Neuron (in vitro differentiated cells): ENCODE results near the gene MAMLD1.

Source experiments
- H2AFZ ChIP-seq: one replicate; pipeline ENCODE4 v1.6.1; 2013; ENCODE audit warnings: low read depth, mild to moderate bottlenecking, inconsistent platforms, low read length, moderate library complexity
- H3K27me3 ChIP-seq: one replicate; pipeline ENCODE4 v1.6.1; 2013; ENCODE audit warnings: low read length; ENCODE audit not compliant: insufficient read depth
- H3K36me3 ChIP-seq: one replicate; pipeline ENCODE4 v1.6.1; 2013; ENCODE audit warnings: low read length; ENCODE audit not compliant: insufficient read depth
- H3K4me1 ChIP-seq: one replicate; pipeline ENCODE4 v1.6.1; 2013; ENCODE audit warnings: low read length; ENCODE audit not compliant: insufficient read depth
- H3K4me3 ChIP-seq: 2 replicates; pipeline ENCODE4 v1.5.1; 2013; ENCODE audit warnings: mild to moderate bottlenecking, low read length, moderate library complexity
- H3K9me3 ChIP-seq: one replicate; pipeline ENCODE4 v1.6.1; 2013; ENCODE audit warnings: low read length

MAMLD1 gene

DNA sequence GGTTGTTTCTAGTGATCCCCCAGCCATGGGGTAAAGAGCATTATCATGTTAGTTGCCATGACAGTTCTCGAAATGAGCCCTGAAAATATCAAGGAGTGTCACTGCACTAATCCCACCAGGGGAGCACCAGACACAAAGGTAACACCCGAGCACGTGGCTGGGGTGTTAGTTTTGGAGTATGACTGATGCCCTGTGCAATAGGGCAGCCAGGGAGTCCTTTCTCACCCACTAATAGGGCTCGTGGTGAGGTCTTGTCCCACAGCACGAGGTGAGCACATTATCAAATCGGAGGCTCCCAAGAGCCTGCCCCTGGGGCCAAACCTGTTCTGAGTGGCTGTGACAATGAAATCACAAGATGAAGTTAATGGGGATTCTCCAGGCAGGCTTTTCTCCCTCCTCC lies 9.6 kb downstream of the MAMLD1 start:
- no peaks in the 10 kb centered on the region for H3K36me3 ChIP-seq
- no peak overlapping the region for H2AFZ ChIP-seq
- no peaks in the 10 kb centered on the region for H3K27me3 ChIP-seq
- no peak overlapping the region for H3K4me3 ChIP-seq
- no peaks in the 10 kb centered on the region for H3K9me3 ChIP-seq
- H3K4me1 ChIP-seq, result peaks cover 4% of the 10 kb centered on the region

DNA sequence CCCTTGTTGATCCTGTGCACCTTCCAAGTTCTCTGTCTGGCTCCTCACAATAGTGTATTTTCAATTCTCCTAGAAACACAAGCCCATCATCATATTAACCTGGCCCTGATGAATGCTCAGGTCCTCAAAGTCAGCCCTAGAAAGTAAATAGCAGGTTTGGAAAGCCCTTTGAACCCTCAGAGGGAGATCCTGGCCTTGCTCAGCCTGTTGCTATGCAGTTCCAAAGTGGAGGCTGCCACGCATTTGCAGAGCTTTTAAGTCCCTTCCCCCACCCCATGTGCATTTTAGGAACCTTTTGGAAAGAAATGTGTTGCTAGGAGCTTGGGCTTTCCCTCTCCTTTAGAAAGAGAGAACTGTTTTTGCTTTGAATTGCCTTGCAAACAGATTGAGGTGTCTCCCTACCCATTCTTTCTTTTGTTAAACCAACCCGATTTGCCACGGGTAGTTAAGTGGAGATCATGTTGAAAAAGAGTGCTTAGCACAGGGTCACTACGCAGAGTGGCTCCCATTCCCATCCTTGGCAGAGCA lies 12.2 kb downstream of the MAMLD1 start:
- no peaks in the 10 kb centered on the region for H3K27me3 ChIP-seq
- no peak overlapping the region for H3K4me3 ChIP-seq
- H3K4me1 ChIP-seq, result peaks cover 4% of the 10 kb centered on the region
- no peaks in the 10 kb centered on the region for H3K9me3 ChIP-seq
- no peaks in the 10 kb centered on the region for H3K36me3 ChIP-seq
- no peak overlapping the region for H2AFZ ChIP-seq

DNA sequence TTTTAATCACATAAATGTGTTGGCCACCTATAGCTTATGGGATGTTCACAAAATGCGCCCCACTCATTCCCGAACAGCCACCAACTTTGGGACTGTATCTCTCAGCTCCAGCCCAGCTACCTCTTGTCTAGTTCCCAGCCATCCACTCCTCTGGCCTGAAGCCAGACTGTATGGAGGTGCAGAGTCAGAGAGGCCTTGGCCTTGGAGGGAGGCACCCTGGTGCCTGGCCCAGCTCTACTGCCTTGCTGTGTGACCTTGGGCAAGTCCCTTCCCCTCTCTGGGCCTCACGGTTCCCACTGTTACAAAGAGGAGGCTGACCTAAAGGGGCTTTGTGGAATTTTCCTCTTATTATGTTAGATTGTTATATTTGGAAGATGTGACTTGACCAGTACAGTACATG lies 13.9 kb downstream of the MAMLD1 start:
- peaks cover 4% of the 10 kb centered on the region for H3K4me1 ChIP-seq
- H2AFZ ChIP-seq, result no peak overlapping the region
- no peaks in the 10 kb centered on the region for H3K9me3 ChIP-seq
- no peak overlapping the region for H3K4me3 ChIP-seq
- no peaks in the 10 kb centered on the region for H3K27me3 ChIP-seq
- H3K36me3 ChIP-seq, result no peaks in the 10 kb centered on the region

DNA sequence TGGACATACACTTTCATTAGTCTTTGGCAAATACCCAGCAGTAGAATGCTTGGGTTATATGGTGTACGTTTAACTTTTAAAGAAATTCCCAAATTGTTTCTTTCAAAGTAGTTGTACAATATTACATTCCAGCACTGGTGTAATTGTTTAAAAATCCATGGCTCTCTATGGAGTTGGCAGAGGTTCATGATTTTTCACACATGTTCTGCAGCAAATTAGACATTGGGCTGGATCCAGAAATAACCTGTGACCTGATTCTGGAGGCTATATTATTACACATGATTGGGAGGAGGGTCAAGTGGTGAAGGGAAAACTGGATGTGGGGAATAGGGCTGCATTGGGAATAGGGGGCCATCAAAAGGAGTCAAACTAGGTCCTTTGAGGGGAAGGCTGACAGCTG lies 41.9 kb downstream of the MAMLD1 start:
- no peak overlapping the region for H2AFZ ChIP-seq
- H3K36me3 ChIP-seq, result no peaks in the 10 kb centered on the region
- no peaks in the 10 kb centered on the region for H3K9me3 ChIP-seq
- H3K4me3 ChIP-seq, result no peak overlapping the region
- H3K4me1 ChIP-seq, result no peaks in the 10 kb centered on the region
- H3K27me3 ChIP-seq, result no peaks in the 10 kb centered on the region

DNA sequence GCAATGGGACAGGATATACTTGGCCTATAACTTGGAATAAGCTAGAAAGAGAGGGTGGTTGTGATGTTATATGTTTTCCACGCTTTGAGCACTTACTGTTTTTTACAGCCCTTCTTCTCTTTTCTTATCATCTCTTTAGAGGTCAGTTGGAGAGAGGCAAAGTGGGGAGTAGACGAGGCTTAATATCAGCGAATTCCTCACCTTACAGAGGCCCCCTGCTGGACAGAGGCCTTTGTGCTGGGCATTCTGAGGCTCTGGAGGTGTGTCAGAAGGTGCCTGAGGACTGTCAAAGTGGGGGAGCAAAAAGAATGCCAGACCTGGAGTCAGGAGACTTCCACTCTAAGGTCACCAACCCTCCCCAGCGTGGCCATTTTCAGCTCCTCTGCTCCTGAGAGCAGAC lies 42.5 kb downstream of the MAMLD1 start:
- no peaks in the 10 kb centered on the region for H3K9me3 ChIP-seq
- no peaks in the 10 kb centered on the region for H3K27me3 ChIP-seq
- H2AFZ ChIP-seq, result no peak overlapping the region
- no peak overlapping the region for H3K4me3 ChIP-seq
- H3K36me3 ChIP-seq, result no peaks in the 10 kb centered on the region
- H3K4me1 ChIP-seq, result no peaks in the 10 kb centered on the region

DNA sequence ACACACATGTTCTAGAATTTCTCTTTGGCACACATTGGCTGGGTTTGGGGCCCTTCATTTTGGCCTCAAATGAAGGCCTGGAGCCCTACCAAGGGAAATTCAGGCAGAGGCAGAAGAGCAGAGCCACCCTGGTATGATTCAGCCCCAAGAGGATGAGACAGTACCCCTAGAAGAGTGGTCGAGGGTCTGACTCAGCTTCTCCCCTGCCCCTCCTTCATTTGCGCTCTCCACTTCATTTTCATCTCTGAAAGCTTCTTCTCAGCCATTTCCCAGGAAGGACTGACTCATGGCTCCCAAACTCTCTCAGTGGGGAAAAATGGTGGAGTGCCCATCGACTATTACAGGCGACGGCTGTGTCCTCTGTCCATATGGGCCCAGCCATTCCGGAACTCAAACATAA lies 43.5 kb downstream of the MAMLD1 start:
- Histone ChIP-seq H3K27me3 (no peaks in the 10 kb centered on the region), H3K4me3 (no peak overlapping the region), H3K9me3 (no peaks in the 10 kb centered on the region), H3K36me3 (no peaks in the 10 kb centered on the region), H3K4me1 (no peaks in the 10 kb centered on the region), H2AFZ (no peak overlapping the region)

DNA sequence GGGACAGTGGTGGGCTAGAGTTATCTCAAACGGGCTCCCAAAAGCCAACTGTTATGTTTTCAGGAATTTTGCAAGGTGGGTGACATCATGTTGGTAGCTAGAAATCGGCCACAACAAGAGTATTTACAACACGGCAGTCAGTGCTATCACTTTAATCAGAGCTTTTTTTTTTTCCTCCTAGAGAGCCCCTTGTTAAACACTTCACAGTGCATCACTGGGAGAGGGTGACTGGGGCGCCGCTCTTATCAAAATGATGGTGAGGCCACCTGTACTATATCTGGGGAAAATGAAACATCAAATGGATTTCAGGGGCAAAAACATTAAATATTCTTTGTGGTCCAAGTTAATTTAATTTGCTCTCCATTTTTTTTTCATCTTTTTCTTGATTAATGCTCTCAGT lies 44.9 kb downstream of the MAMLD1 start:
- Histone ChIP-seq H3K36me3 (no peaks in the 10 kb centered on the region), H3K4me3 (no peak overlapping the region), H2AFZ (no peak overlapping the region)

DNA sequence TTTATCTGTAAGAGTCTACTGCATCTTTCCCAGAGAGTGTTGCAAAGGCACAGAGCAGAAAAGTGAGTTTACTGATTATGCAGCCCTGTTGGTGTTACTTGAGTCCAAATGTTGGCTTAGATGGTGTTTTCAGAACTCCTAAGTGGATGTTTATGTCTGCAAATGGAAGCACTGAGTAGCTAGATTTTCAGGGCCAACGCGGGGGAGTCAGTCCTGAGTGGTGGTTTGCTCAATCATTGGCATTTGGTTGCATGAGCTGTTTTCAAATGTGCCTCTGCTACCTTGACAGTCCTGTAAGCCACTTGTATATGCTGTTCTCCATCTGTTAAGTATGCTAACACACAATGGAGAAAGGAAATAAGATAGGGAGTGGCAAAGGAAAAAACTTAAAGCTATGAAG lies 45.4 kb downstream of the MAMLD1 start:
- Histone ChIP-seq H3K27me3 (no peaks in the 10 kb centered on the region), H3K36me3 (no peaks in the 10 kb centered on the region), H3K4me3 (no peak overlapping the region), H3K4me1 (no peaks in the 10 kb centered on the region), H2AFZ (no peak overlapping the region), H3K9me3 (no peaks in the 10 kb centered on the region)

More for the DNA sequence above, 44.9 kb downstream of the MAMLD1 start:
- no peaks in the 10 kb centered on the region for H3K4me1 ChIP-seq
- no peaks in the 10 kb centered on the region for H3K9me3 ChIP-seq
- H3K27me3 ChIP-seq, result no peaks in the 10 kb centered on the region

DNA sequence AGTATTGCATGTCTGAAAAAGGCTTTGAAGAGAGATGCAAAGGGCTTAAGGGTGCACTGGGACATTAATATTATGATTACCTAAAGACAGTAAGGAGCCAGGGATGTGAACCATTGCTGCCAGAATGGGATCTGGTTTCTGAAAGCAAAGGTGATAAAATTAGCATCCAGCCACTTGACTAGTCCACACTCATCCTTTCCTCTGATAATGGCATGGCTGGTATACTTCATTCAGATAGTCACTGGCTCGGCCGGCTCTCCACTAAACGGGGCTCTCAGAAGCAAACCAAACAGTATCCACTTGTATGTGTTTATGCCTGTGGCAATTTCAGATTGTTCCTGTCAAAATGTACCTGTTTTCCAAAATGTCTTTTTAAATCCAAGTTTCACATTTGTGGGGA lies 46.4 kb downstream of the MAMLD1 start:
- no peaks in the 10 kb centered on the region for H3K4me1 ChIP-seq

DNA sequence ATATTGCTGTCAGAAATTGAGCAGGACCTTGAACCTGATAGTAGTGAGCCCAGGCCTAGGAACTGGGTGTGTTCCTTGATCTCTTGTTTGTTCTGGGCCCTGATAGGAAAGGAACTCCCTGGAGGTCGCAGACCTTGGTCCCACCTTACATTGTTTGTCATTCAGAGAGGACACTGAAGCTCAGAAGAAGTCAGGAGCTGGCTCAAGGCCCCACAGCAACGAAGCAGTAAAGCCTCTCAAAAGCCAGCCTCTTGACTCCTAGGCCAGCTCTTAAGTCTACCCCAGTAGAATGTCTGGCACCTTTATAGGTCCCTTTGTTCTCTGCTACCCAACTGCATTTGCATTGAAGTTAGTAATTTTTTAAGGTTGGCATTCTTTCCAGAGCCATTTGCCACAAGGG lies 46.8 kb downstream of the MAMLD1 start:
- H3K4me3 ChIP-seq, result no peak overlapping the region
- no peaks in the 10 kb centered on the region for H3K4me1 ChIP-seq
- no peak overlapping the region for H2AFZ ChIP-seq
- no peaks in the 10 kb centered on the region for H3K36me3 ChIP-seq
- H3K9me3 ChIP-seq, result no peaks in the 10 kb centered on the region
- no peaks in the 10 kb centered on the region for H3K27me3 ChIP-seq

More for the DNA sequence above, 46.4 kb downstream of the MAMLD1 start:
- Histone ChIP-seq H3K27me3 (no peaks in the 10 kb centered on the region), H3K9me3 (no peaks in the 10 kb centered on the region), H2AFZ (no peak overlapping the region), H3K36me3 (no peaks in the 10 kb centered on the region), H3K4me3 (no peak overlapping the region)

DNA sequence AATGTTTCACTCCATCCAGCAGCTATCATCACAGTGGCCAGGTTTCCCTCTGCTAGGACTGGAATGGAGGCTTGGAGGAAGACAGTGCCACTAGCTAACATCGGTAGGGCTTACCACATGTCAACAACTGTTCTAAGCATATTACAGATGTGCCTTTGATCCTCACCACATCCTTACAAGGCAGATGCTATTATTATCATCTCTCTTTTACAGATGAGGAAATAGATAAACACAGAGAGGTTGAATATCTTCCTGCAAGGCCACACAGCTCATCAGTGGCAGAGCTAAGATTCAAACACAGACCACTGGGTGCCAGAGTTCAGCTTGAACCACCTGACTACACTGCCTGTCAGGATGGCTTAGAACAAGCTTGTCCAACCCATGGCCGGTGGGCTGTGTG lies 47.4 kb downstream of the MAMLD1 start:
- Histone ChIP-seq H3K36me3 (no peaks in the 10 kb centered on the region), H3K9me3 (no peaks in the 10 kb centered on the region), H3K27me3 (no peaks in the 10 kb centered on the region), H3K4me1 (no peaks in the 10 kb centered on the region), H3K4me3 (no peak overlapping the region), H2AFZ (no peak overlapping the region)

DNA sequence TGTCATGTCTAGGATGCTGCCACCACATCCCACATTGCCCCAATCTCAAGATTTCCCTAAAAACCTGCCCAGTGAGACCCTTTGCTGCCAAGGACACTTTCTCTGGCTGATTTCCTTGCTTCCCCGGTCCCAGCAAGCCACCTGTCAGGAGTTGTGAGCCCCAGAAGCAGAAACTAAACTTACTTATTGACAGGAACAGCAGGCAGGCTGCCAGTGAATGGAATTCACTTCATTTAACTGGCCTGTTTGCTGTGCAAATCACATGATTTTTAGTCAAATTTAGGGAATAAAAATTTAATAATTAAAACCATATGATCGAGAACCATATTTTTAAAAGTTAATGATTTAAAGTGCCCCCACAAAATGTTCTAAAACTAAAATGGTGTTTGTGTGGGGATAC lies 48.5 kb downstream of the MAMLD1 start:
- H3K4me3 ChIP-seq, result no peak overlapping the region
- no peaks in the 10 kb centered on the region for H3K4me1 ChIP-seq
- H3K36me3 ChIP-seq, result no peaks in the 10 kb centered on the region
- H3K27me3 ChIP-seq, result no peaks in the 10 kb centered on the region
- no peaks in the 10 kb centered on the region for H3K9me3 ChIP-seq
- H2AFZ ChIP-seq, result no peak overlapping the region

DNA sequence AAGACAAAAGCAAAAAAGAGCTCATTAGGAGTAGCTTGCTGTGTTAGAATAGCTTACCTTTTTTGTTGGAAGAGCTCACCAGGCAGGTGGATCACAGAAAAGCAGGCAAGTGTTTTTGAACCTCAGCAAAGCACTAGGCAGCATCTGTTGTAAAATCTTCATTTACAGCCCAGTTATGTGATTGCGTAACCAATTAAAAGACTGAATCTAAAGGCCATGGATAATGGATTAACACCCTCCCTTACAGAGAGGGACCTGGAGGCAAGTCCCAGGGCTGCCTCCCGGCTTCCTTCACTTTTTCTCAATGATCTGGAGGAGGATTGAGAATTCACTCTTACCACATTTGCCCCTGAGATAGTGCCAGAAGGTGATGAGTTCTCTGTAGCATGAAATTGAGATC lies 51.1 kb downstream of the MAMLD1 start:
- no peaks in the 10 kb centered on the region for H3K36me3 ChIP-seq
- H3K9me3 ChIP-seq, result no peaks in the 10 kb centered on the region
- no peak overlapping the region for H3K4me3 ChIP-seq
- H2AFZ ChIP-seq, result no peak overlapping the region
- no peaks in the 10 kb centered on the region for H3K4me1 ChIP-seq
- H3K27me3 ChIP-seq, result no peaks in the 10 kb centered on the region

DNA sequence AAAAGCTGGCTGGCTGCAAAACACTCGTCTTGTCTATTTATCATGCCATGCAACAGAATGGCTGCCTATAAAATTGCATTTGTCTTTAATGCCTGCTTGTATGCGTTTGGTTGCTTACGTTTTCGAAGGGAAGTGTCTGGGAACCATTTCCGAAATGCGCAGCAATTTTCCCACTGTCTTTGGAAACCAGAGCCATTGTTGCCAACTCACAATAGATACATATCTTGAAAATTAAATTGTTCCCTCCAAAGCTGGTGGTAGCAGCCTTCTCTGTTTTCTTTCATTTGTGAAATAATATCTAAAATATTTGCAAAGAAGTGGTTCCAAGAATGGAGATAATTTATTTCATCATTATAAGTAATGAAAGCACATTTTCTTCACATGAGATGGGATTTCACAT lies 53.4 kb downstream of the MAMLD1 start:
- Histone ChIP-seq H3K4me3 (no peak overlapping the region), H3K9me3 (no peaks in the 10 kb centered on the region), H2AFZ (no peak overlapping the region), H3K4me1 (no peaks in the 10 kb centered on the region), H3K27me3 (no peaks in the 10 kb centered on the region), H3K36me3 (no peaks in the 10 kb centered on the region)
